GM19395 (cell line): Measurements from ENCODE around the gene SLC2A14.
"Not testable (repeated sequence)": the region's sequence is repeated elsewhere in the genome, so short reads cannot be mapped to it uniquely, and the experiment has no call there.

Source experiments
- ATAC-seq: cut with Tn5 transposase; IDR thresholded peaks from one replicate; pipeline ENCODE4 v1.9.1; 2021; ENCODE audit warnings: mild to moderate bottlenecking, moderate library complexity; ENCODE audit not compliant: unreplicated experiment

The SLC2A14 gene

GRCh38 chr12:7872566-7873319, at the start of gene SLC2A14:
SLC2A14 (minus strand) TSS chr12:7872915; CDS start chr12:7869880, 3,035 bp downstream.
- no peak for ATAC-seq

GRCh38 chr12:7921181-7921580, 48.5 kb upstream of the SLC2A14 start:
- not testable (repeated sequence) for ATAC-seq

- not testable (repeated sequence) for ATAC-seq
These were observed 45.5 kb upstream of the SLC2A14 start for GRCh38 chr12:7918268-7918590.

GRCh38 chr12:7917392-7918267, 44.9 kb upstream of the SLC2A14 start:
- no peak for ATAC-seq

GRCh38 chr12:7916936-7917335, 44.2 kb upstream of the SLC2A14 start:
- ATAC-seq, result no peak

- no peak for ATAC-seq
These were observed 43.1 kb upstream of the SLC2A14 start for GRCh38 chr12:7915661-7916403.

GRCh38 chr12:7910106-7910505, 37.4 kb upstream of the SLC2A14 start:
- not testable (repeated sequence) for ATAC-seq

GRCh38 chr12:7907009-7907408, 34.3 kb upstream of the SLC2A14 start:
- ATAC-seq, result no peak

GRCh38 chr12:7906303-7906702, 33.6 kb upstream of the SLC2A14 start:
- ATAC-seq, result not testable (repeated sequence)

- not testable (repeated sequence) for ATAC-seq
These were observed 32.9 kb upstream of the SLC2A14 start for GRCh38 chr12:7905600-7906125.

GRCh38 chr12:7905071-7905470, 32.4 kb upstream of the SLC2A14 start:
- ATAC-seq, result no peak

- not testable (repeated sequence) for ATAC-seq
These were observed 29.7 kb upstream of the SLC2A14 start for GRCh38 chr12:7902416-7902815.

GRCh38 chr12:7899755-7900154, 27.0 kb upstream of the SLC2A14 start:
- no peak for ATAC-seq

GRCh38 chr12:7896726-7897125, 24.0 kb upstream of the SLC2A14 start:
- ATAC-seq, result not testable (repeated sequence)

GRCh38 chr12:7892186-7892980, 19.7 kb upstream of the SLC2A14 start:
- ATAC-seq, result no peak

GRCh38 chr12:7884689-7885088, 12.0 kb upstream of the SLC2A14 start:
- ATAC-seq, result no peak

GRCh38 chr12:7881736-7882120, 9.0 kb upstream of the SLC2A14 start:
- not testable (repeated sequence) for ATAC-seq

GRCh38 chr12:7880952-7881735, 8.4 kb upstream of the SLC2A14 start:
- not testable (repeated sequence) for ATAC-seq

- no peak for ATAC-seq
These were observed 6.5 kb upstream of the SLC2A14 start for GRCh38 chr12:7879246-7879645.
